ENCODE data around the gene GDF10. TPM values are rescaled to one million over a fixed set of nuclear protein-coding genes. Genes with fewer than 3 reads are reported as not detected.

The GDF10 gene
- total RNA-seq, 1 donor from 2014 or later: 16.8 TPM

DNA sequence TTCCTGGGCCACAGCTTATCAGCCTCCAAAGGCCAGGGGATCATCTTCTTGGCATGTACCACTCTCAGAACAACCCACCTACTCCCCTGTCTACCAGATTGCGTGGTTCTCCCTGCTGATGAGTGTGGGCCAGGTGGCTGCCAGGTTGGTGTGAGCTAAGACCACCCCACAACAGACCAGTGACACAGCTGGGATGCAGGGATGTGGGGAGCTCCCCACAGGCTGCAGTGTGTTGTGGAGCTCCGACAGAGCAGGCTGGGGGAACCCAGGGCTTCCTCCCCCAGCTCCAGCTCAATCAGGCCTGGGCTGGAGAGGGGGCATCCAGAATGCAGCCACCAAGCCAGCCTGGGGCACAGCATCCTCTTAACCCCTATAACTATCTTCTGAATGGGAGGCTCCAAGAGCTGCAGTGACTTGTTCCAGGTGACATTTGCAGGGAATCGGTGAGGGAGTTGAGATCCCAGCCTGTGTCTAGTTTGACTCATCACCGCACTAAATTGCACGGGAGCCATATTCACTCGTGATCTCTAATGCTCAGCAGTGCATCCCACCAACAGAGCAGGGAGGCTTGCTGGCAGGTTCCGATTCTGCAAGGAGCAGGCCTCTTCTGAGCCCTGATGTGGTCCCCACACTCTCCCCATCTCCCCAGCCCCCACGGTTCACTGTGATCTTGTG lies 21.7 kb downstream of the GDF10 start:
- intact Hi-C loops (cut with DNase I): no loop called here
- no peak overlapping the region for H3K4me3 ChIP-seq
- no peak for TF ChIP-seq CTCF (IDR thresholded peaks at IDR 0.05)
- no peaks in the 10 kb centered on the region for H3K27me3 ChIP-seq
- H3K4me1 ChIP-seq: no peaks in the 10 kb centered on the region
- no peaks in the 10 kb centered on the region for H3K9me3 ChIP-seq
- H3K27ac ChIP-seq: no peak overlapping the region
- ATAC-seq (no peak), DNase-seq (peak; percentile 46)
- H3K36me3 ChIP-seq: no peaks in the 10 kb centered on the region

DNA sequence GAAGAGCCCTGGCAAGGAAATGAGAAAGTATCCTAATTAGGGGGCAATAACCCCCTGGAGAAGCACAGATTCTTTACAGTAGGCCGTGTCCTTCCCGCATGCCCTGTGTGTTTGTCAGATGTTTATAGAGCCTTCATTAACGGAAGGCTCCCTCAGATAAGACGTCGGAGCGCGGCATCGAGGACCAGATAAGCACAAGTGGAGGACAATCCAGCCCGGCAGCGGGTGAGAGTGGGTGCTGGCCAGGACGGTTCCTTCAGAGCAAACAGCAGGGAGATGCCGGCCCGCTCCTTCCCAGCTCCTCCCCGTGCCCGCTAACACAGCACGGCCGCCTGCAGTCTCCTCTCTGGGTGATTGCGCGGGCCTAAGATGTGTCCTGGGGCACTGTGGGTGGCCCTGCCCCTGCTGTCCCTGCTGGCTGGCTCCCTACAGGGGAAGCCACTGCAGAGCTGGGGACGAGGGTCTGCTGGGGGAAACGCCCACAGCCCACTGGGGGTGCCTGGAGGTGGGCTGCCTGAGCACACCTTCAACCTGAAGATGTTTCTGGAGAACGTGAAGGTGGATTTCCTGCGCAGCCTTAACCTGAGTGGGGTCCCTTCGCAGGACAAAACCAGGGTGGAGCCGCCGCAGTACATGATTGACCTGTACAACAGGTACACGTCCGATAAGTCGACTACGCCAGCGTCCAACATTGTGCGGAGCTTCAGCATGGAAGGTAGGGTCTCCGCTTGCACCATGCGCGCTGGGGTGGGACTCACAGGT lies 22.5 kb downstream of the GDF10 start, which contains the start of gene GDF2:
Gene GDF2, plus strand, starts transcription at position 155 of the 762 bp plus-strand sequence. Its CDS starts 215 bp downstream, at position 370.
- Histone ChIP-seq H3K4me3 (no peak within 1 kb of the TSS), H3K27ac (no peak within 1 kb of the TSS), H3K36me3 (no peaks in the 10 kb centered on the region), H3K9me3 (no peaks in the 10 kb centered on the region), H3K27me3 (no peaks in the 10 kb centered on the region), H3K4me1 (no peaks in the 10 kb centered on the region)
- intact Hi-C loops (cut with DNase I): no loop called here
- DNase-seq (peak; percentile 48), ATAC-seq (no peak)
- TF ChIP-seq CTCF (IDR thresholded peaks at IDR 0.05): no peak

- H3K27me3 ChIP-seq: no peaks in the 10 kb centered on the region
- H3K27ac ChIP-seq: no peak overlapping the region
- no peak overlapping the region for H3K4me3 ChIP-seq
- DNase-seq (no peak), ATAC-seq (no peak)
- intact Hi-C loops (cut with DNase I): no loop called here
- no peaks in the 10 kb centered on the region for H3K36me3 ChIP-seq
- H3K9me3 ChIP-seq: no peaks in the 10 kb centered on the region
- no peak for TF ChIP-seq CTCF (IDR thresholded peaks at IDR 0.05)
- no peaks in the 10 kb centered on the region for H3K4me1 ChIP-seq
Measured at GRCh38 chr10:47323087-47323486, 23.1 kb downstream of the GDF10 start.

- intact Hi-C loops (cut with DNase I): no loop called here
- Histone ChIP-seq H3K27me3 (no peaks in the 10 kb centered on the region), H3K9me3 (no peaks in the 10 kb centered on the region), H3K27ac (no peak overlapping the region), H3K36me3 (no peaks in the 10 kb centered on the region), H3K4me1 (no peaks in the 10 kb centered on the region), H3K4me3 (no peak overlapping the region)
- TF ChIP-seq CTCF (IDR thresholded peaks at IDR 0.05): no peak
- DNase-seq (peak; percentile 7), ATAC-seq (no peak)
Measured at GRCh38 chr10:47323636-47324296, 23.8 kb downstream of the GDF10 start.

DNA sequence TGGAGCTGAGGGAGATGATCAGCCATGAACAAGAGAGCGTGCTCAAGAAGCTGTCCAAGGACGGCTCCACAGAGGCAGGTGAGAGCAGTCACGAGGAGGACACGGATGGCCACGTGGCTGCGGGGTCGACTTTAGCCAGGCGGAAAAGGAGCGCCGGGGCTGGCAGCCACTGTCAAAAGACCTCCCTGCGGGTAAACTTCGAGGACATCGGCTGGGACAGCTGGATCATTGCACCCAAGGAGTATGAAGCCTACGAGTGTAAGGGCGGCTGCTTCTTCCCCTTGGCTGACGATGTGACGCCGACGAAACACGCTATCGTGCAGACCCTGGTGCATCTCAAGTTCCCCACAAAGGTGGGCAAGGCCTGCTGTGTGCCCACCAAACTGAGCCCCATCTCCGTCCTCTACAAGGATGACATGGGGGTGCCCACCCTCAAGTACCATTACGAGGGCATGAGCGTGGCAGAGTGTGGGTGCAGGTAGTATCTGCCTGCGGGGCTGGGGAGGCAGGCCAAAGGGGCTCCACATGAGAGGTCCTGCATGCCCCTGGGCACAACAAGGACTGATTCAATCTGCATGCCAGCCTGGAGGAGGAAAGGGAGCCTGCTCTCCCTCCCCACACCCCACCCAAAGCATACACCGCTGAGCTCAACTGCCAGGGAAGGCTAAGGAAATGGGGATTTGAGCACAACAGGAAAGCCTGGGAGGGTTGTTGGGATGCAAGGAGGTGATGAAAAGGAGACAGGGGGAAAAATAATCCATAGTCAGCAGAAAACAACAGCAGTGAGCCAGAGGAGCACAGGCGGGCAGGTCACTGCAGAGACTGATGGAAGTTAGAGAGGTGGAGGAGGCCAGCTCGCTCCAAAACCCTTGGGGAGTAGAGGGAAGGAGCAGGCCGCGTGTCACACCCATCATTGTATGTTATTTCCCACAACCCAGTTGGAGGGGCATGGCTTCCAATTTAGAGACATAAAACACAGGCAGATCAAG lies 25.6 kb downstream of the GDF10 start:
- no peak overlapping the region for H3K4me3 ChIP-seq
- H3K4me1 ChIP-seq: no peaks in the 10 kb centered on the region
- no peaks in the 10 kb centered on the region for H3K27me3 ChIP-seq
- DNase-seq: peak; percentile 56
- H3K9me3 ChIP-seq: no peaks in the 10 kb centered on the region
- no peak for ATAC-seq
- H3K27ac ChIP-seq: no peak overlapping the region
- intact Hi-C loops (cut with DNase I): no loop called here
- no peak for TF ChIP-seq CTCF (IDR thresholded peaks at IDR 0.05)
- no peaks in the 10 kb centered on the region for H3K36me3 ChIP-seq
